SKM-1 (cell line): ENCODE measurements around the gene SRL.

ENCODE experiments used
- DNase-seq: peaks from one replicate; lab custom pipeline; 2025; ENCODE audit not compliant: unreplicated experiment; lab: John Stamatoyannopoulos, UW

SRL gene

DNA sequence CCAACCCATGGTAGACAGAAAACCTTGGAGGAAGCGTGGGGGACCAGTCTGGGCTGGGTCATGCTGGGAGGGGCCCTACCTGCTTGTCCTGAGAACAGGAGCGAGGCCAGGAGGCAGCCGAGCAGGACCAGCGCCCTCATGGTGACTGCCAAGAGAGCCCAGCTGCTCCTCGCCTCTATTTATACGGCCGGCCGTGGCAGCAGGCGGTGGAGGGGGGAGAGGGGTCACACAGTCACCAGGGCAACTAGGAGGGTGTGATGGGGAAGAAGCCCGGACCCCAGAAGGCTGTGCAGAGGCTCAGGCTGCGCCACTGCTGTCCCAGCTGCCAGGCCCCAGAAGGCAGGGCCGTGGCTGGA, at the start of gene SRL:
TSS of gene SRL (minus strand) at position 153 of the 356 bp plus-strand sequence. CDS start at position 140, 13 bp downstream.
- DNase-seq, result no peak

DNA sequence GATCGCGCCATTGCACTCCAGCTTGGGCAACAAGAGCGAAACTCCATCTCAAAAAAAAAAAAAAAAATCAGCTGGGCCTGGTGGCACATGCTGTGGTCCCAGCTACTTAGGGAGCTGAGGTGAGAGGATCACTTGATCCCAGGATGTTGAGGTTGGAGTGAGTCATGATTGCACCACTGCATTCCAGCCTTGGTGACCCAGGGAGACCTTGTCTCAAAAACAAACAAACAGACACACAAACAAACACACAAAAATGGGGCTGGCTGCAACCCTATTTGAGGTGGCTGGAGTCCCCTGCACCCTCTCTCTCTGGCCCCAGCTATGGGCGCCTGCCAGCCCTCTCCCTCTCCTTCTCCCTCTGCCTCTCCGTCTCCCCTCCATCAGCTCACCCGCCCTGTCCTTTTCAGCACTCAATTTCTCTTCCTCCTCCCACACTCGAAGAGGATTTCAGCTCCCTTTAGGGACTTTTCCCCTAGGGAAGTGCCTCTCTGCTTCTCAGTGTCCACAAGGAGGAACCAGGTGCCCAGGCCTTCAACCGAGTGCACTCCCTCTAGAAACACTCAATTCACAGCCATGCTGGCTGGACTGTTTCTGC, 48.5 kb upstream of the SRL start:
- no peak for DNase-seq

- DNase-seq, result peak; percentile 51
Observed at GRCh38 chr16:4288148-4288921, 46.5 kb upstream of the SRL start.

GRCh38 chr16:4285167-4285566, 43.3 kb upstream of the SRL start:
- DNase-seq, result no peak

DNA sequence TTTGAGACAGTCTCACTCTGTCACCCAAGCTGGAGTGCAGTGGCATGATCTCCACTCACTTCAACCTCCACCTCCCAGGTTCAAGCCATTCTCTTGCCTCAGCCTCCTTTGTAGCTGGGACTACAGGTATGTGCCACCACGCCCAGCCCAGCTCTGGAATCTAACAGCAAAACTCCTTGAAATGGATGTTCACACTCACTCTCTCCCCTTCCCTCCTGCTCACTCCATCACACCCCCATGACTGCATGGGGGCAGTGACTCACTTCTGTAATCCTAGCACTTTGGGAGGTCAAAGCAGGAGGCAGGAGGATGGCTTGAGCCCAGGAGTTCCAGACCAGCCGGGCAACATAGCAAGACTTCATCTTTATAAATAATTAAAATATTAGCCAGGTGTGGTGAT, 42.1 kb upstream of the SRL start:
- no peak for DNase-seq

DNA sequence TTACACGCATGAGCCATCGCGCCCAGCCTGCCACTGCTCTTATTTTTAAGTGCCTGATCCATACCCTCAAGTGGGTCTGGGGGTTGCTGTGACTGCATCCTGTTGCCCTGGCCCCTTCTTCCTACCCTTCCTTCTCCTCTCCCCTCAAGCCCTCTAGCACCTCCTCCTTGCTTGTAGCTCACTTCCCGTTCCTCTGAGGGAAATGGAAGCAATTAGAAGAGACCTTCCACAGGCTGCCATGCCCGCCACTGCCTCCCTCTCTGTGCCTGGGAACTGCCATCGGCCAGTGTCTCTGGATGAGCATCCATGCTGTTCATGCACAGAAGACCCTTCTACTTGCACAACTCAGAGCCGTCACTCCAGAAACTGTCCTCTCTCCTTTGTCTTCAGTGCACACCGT, 41.6 kb upstream of the SRL start:
- peak; percentile 42 for DNase-seq

DNA sequence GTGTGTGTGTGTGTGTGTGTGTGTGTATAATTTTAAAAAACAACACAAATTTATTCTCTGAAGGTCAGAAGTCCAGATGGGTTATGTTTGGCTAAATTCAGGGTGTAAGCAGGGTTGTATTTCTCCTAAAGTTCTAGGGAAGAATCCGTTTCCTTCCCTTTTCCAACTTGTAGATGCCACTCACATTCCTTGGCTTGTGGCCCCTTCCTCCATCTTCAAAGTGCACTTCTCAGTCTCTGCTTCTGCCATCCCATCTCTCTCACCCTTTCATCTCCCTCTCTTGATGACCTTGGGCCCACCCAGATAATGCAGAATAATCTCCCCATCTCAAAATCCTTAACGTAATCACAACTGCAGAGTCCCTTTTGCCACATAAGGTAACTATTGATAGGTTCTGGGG, 38.7 kb upstream of the SRL start:
- DNase-seq, result no peak

- no peak for DNase-seq
Observed at GRCh38 chr16:4277987-4278513, 36.2 kb upstream of the SRL start.

- DNase-seq, result no peak
Observed at GRCh38 chr16:4275861-4276260, 34.0 kb upstream of the SRL start.

DNA sequence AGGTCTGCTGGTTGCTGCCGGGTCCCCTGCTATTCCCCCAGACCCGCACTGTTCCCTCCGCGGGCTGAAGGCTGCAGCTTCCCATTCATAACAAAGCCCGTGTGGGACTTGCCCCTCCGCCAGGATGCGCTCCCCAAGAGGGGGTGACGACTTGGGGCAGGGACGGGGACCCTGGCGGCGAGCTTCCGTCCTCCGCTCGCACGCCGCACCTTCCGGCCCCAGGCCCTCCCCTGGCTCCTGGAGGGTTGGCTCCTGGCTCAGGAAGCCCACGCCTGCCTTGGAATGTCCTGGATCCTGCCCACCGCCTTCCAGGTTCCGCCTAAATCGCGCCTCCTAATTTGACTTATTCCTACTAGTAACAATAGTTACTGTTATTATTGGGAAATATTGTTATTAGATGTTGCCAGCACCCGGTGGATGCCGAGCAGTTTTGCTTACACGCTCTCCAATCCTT, 32.0 kb upstream of the SRL start:
- no peak for DNase-seq

DNA sequence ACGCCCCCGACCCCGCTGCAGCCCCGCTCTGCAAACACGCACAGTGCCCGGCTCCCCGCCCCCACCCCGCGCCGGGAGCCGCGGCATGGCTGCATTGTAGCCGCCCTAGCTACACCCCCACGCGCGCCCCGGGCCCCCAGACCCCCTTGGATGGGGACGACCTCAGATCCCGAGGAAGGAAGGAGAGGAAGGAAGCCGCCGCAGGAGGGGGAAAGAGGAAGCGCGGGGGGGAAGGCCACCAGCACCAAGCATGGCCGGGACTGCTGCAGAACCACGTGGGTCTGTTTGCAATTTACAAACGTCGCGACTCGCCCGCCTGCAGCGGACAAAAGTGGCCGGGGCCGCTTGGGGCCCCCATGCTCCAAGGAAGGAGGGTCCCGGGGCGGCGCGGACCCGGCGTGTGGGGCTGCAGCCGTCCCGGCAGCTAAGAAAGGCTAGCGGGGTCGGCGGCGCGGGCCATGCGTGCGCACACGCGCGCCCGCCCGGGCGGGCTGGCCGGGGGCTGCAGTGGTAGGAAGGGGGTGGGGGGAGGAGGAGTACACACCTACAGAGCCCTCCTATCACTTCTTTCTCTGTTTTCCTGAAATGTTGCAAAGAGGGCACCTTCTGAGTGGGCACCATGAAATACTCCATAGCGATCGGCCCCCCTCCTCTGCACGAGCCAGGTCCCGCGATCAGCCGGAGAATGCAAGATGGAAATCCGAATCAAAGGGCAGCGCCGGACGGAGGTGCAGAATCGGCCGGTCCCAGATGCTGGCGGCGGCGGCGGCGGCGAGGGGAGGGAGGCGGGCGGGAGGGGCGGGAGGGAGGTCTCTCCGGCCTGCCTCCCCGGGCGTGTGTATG, 30.5 kb upstream of the SRL start:
- DNase-seq, result no peak

GRCh38 chr16:4271176-4272113, 29.6 kb upstream of the SRL start:
- DNase-seq, result peak; percentile 78

- DNase-seq, result no peak
Observed at GRCh38 chr16:4270595-4270994, 28.7 kb upstream of the SRL start.

DNA sequence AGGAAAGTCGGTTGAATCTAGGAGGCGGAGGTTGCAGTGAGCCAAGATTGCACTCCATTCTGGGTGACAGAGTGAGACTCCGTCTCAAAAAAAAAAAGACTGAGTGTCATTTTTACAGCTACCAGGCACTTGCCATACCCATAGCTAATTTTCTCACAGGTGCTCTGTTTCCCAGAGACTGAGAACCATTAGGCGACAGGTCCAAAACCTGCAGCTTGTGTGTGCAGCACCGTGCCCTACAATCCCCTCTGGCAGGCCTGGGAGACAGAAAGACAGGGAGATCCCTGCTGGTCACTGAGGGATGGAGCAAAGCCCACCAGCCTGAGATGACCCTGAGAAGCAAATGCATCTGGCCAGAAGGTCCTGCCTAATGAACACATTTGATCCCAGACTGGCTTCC, 28.2 kb upstream of the SRL start:
- DNase-seq, result no peak

GRCh38 chr16:4266372-4266771, 24.5 kb upstream of the SRL start:
- no peak for DNase-seq

DNA sequence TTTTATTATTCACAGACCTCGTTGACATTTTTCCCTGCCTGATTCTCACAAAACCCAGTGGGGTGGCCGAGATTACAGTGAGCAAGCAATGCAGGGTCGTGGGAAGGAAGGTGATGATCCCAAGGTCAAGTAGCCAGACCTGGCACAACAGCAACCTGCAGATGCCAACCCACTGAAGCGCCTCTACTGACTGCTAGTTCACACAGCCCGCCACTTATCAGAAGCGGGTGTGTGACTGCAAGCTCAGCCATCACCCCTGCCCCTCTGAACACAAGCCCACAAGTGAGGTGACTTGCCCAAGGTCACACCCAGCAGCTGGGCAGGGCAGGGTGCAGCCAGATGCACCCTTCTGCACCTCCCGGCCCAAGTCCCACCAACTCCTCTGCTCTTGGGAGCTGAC, 23.8 kb upstream of the SRL start:
- no peak for DNase-seq

DNA sequence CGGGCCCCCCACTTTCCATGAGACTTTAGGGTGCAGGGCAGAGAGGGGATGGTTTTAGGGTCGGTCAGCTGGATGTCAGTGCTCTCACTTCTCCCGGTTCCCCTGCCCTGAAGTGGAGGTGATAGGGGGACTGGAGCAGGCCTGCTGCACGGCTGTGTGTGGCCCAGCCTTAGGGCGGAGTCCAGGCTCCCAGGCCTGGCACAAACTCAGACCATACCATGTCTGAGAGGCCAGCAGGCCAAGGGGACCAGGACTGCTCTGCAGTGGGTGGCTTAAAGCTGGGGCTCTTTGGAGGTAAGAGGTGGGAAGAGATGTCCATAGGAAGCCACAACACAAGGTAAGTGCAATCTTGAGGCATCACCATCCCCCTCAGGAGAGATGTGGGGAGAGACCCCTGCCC, 22.7 kb upstream of the SRL start:
- no peak for DNase-seq

DNA sequence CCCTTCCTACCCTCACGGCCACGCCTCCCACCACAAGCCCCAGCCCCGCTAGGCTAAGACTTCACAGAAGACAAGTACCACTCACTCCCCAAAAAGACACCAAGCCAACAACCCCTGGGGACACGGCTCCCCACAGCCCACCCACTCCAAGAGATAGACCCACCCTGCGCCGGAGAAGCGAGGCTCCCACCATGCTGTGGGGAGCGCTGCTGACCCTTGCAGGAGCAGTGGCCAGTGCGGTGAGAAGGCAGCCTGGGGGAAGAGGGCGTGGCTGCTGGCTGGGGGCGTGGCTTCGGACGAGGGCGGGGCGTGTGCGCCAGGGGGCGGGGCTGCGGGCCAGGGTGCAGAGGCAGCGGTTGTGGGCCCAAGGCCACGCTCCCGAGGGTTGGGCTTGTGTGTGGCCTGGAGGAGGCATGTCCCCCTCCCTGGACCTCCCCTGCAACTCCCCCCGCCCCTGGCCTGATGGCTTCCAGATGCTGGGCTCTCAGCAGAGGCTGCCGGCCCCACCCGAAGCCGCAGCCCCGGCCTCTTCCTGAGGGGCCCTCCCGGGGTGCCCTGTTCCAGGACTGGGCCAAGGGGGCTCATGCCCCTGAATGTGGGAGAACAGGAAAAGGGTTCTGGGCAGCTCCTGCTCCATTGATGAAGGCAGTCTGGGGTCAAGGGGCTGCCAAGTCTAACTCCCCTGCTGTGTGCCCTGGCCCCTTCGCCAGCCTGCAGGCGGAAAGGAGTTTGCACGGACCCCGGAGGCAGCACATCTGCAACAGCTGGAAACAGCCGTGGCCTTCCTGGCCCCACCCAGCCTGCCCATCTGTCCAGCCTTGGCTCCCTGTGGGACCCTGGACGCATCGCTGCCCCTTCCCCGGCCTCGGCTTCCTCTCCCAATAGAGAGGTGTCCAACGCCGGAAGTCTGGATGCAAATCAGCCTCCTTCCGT, 21.9 kb upstream of the SRL start:
- DNase-seq, result no peak

DNA sequence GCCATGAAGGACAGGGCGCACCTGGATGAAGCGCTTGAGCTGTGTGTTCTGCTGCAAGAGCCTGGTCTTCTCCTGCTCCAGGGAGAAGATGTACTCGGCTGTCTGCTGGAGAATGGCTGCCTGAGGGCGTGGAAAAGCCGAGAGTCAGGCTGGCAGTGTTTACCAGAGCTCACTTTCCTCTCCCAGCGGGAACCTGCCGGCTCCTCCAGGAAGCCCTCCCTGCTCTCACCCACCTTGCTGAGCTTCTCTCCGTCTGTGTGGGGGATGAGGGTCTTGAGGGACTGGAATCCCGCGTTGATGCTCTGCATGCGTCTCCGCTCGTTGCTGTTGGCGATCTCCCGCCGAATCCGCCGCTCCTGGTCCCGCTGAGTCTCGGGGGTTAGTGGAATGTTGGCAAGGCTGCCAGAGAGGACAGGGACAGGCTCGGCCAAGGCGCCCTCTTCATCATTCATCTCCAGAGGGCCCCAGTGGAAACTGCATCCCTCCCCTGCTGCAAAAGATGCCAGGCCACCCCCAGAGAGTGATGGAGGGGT, 20.5 kb upstream of the SRL start:
- no peak for DNase-seq
